HepG2 (cell line): ENCODE data around the gene MAST1. TPM values are rescaled to one million over a fixed set of nuclear protein-coding genes. Genes with fewer than 3 reads are reported as not detected.

Experiments used
- ATF4 ChIP-seq, 2 experiments: fragments of 450-650 bp in 1 of 2; sonication (generic) in 1 of 2; formaldehyde crosslinking; IDR thresholded peaks; 2 replicates each; pipeline versions ENCODE4 v1.5.0 to v1.8.0; 2020 to 2022; ENCODE audit warnings: mild to moderate bottlenecking in 1 of 2, missing genetic modification reagents in 1 of 2
- ATF6 ChIP-seq: sonication (generic); formaldehyde crosslinking; conservative IDR thresholded peaks from 2 replicates; pipeline ENCODE4 v1.4.0; 2020; ENCODE audit warnings: missing genetic modification reagents
- FLYWCH1 ChIP-seq: sonication (generic); formaldehyde crosslinking; IDR thresholded peaks from 2 replicates; pipeline ENCODE4 v1.8.1; 2023; ENCODE audit warnings: mild to moderate bottlenecking, missing genetic modification reagents
- GATAD1 ChIP-seq: IDR thresholded peaks from 2 replicates; pipeline ENCODE4 v1.6.1; 2016; ENCODE audit warnings: missing genetic modification reagents, missing compliant biosample characterization
- GPBP1L1 ChIP-seq: sonication (generic); formaldehyde crosslinking; IDR thresholded peaks from 2 replicates; pipeline ENCODE4 v1.5.0; 2020; ENCODE audit warnings: mild to moderate bottlenecking, missing genetic modification reagents
- KDM1A ChIP-seq: IDR thresholded peaks from 2 replicates; pipeline ENCODE4 v1.6.1; 2016; ENCODE audit warnings: missing compliant biosample characterization
- POLR2AphosphoS2 ChIP-seq: IDR thresholded peaks from 2 replicates; pipeline ENCODE4 v1.6.1; 2011; ENCODE audit warnings: low read depth, low read length, improper control_type of control experiment
- SATB2 ChIP-seq: sonication (generic); formaldehyde crosslinking; IDR thresholded peaks from 2 replicates; pipeline ENCODE4 v1.5.0; 2020; ENCODE audit warnings: missing genetic modification reagents
- ZNF256 ChIP-seq: sonication (generic); formaldehyde crosslinking; conservative IDR thresholded peaks from 2 replicates; pipeline ENCODE4 v1.4.0; 2020; ENCODE audit warnings: missing genetic modification reagents
- ZNF326 ChIP-seq: sonication (generic); formaldehyde crosslinking; IDR thresholded peaks from 2 replicates; pipeline ENCODE4 v1.4.0; 2020; ENCODE audit warnings: missing genetic modification reagents, borderline replicate concordance
- ZNF605 ChIP-seq: sonication (generic); formaldehyde crosslinking; IDR thresholded peaks from 2 replicates; pipeline ENCODE4 v1.8.0; 2022; ENCODE audit warnings: mild to moderate bottlenecking, missing genetic modification reagents
- ZNF724P ChIP-seq: sonication (generic); formaldehyde crosslinking; IDR thresholded peaks from 2 replicates; pipeline ENCODE4 v1.8.0; 2022; ENCODE audit warnings: missing genetic modification reagents, borderline replicate concordance
- ZNF800 ChIP-seq: sonication (generic); formaldehyde crosslinking; IDR thresholded peaks from 2 replicates; pipeline ENCODE4 v1.4.0; 2020; ENCODE audit warnings: missing genetic modification reagents
- polyA plus RNA-seq, 8 experiments: library from polyadenylated mRNA; depleted of rRNA in 3 of 8; stranded (reverse) in 7 of 8; unstranded in 1 of 8; fragments of >200 nt; fragmentation: Illumina TruSeq in 4 of 8; extraction: Trizol in 4 of 8; gene quantifications; 2 replicates each; pipeline versions ENCODE4 v1.2.1 to v1.2.3, GENCODE V29; 2011 to 2016; ENCODE audit warnings: low read depth in 4 of 8, missing spikeins in 1 of 8, mixed read lengths in 1 of 8; ENCODE audit not compliant: insufficient read depth in 1 of 8
- total RNA-seq, 5 experiments: library from RNA; depleted of rRNA; stranded (reverse); fragments of >200 nt; fragmentation: Illumina TruSeq; extraction: Trizol; gene quantifications; 2 replicates each; pipeline ENCODE4 v1.2.3, GENCODE V29; 2016; ENCODE audit warnings: low read depth in 1 of 5
- TF ChIP-seq, protein P1 (sequence below): sonication (generic); formaldehyde crosslinking; IDR thresholded peaks from one replicate; pipeline ENCODE4 v1.5.1; 2020; ENCODE audit warnings: mild to moderate bottlenecking, missing genetic modification reagents; ENCODE audit errors: not compliant biosample characterization

Gene MAST1
- total and polyA plus RNA-seq, 2 of the 13 experiments (the other 11 are each of a cell fraction or from before 2014, with no cell fraction given), result 0.73 to 4.7 TPM

DNA sequence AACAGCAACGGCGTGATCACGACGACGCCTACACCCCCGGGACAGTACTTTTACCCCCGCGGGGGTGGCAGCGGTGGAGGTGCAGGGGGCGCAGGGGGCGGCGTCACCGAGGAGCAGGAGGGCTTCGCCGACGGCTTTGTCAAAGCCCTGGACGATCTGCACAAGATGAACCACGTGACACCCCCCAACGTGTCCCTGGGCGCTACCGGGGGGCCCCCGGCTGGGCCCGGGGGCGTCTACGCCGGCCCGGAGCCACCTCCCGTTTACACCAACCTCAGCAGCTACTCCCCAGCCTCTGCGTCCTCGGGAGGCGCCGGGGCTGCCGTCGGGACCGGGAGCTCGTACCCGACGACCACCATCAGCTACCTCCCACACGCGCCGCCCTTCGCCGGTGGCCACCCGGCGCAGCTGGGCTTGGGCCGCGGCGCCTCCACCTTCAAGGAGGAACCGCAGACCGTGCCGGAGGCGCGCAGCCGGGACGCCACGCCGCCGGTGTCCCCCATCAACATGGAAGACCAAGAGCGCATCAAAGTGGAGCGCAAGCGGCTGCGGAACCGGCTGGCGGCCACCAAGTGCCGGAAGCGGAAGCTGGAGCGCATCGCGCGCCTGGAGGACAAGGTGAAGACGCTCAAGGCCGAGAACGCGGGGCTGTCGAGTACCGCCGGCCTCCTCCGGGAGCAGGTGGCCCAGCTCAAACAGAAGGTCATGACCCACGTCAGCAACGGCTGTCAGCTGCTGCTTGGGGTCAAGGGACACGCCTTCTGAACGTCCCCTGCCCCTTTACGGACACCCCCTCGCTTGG lies 46.1 kb upstream of the MAST1 start (continued):
- peak; percentile 98 for TF ChIP-seq ZNF800 (CRISPR knock-in tag)
- no peak for TF ChIP-seq ZNF326 (CRISPR knock-in tag)
- peak; percentile 75 for TF ChIP-seq GATAD1
- TF ChIP-seq ZNF256 (CRISPR knock-in tag), result peak; percentile 58; the same call in 1 of the 2 replicates
- 0 out of 2 replicates have a peak, but pooled peaks have one; percentile 49 for TF ChIP-seq FLYWCH1 (CRISPR knock-in tag)
- no peak for TF ChIP-seq KDM1A
- no peak for TF ChIP-seq POLR2AphosphoS2
- no peak for TF ChIP-seq ZNF724P (CRISPR knock-in tag)
- TF ChIP-seq ATF6, result no peak
- TF ChIP-seq, protein P1, sequence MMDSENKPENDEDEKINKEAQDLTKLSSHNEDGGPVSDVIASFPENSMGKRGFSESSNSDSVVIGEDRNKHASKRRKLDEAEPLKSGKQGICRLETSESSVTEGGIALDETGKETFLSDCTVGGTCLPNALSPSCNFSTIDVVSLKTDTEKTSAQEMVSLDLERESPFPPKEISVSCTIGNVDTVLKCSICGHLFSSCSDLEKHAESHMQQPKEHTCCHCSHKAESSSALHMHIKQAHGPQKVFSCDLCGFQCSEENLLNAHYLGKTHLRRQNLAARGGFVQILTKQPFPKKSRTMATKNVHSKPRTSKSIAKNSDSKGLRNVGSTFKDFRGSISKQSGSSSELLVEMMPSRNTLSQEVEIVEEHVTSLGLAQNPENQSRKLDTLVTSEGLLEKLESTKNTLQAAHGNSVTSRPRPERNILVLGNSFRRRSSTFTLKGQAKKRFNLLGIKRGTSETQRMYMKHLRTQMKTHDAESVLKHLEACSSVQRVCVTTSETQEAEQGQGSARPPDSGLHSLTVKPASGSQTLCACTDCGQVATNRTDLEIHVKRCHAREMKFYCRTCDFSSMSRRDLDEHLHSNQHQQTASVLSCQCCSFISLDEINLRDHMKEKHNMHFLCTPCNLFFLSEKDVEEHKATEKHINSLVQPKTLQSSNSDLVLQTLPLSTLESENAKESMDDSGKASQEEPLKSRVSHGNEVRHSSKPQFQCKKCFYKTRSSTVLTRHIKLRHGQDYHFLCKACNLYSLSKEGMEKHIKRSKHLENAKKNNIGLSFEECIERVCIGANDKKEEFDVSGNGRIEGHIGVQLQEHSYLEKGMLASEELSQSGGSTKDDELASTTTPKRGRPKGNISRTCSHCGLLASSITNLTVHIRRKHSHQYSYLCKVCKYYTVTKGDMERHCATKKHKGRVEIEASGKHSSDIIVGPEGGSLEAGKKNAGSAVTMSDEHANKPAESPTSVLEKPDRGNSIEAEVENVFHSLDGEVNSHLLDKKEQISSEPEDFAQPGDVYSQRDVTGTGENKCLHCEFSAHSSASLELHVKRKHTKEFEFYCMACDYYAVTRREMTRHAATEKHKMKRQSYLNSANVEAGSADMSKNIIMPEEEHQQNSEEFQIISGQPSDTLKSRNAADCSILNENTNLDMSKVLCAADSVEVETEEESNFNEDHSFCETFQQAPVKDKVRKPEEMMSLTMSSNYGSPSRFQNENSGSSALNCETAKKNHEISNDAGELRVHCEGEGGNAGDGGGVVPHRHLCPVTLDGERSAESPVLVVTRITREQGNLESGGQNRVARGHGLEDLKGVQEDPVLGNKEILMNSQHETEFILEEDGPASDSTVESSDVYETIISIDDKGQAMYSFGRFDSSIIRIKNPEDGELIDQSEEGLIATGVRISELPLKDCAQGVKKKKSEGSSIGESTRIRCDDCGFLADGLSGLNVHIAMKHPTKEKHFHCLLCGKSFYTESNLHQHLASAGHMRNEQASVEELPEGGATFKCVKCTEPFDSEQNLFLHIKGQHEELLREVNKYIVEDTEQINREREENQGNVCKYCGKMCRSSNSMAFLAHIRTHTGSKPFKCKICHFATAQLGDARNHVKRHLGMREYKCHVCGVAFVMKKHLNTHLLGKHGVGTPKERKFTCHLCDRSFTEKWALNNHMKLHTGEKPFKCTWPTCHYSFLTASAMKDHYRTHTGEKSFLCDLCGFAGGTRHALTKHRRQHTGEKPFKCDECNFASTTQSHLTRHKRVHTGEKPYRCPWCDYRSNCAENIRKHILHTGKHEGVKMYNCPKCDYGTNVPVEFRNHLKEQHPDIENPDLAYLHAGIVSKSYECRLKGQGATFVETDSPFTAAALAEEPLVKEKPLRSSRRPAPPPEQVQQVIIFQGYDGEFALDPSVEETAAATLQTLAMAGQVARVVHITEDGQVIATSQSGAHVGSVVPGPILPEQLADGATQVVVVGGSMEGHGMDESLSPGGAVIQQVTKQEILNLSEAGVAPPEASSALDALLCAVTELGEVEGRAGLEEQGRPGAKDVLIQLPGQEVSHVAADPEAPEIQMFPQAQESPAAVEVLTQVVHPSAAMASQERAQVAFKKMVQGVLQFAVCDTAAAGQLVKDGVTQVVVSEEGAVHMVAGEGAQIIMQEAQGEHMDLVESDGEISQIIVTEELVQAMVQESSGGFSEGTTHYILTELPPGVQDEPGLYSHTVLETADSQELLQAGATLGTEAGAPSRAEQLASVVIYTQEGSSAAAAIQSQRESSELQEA (CRISPR knock-in tag), result no peak
- peak; percentile 34; the same call in 1 of the 2 replicates for TF ChIP-seq ZNF605 (CRISPR knock-in tag)
- TF ChIP-seq ATF4 (CRISPR knock-in tag; IDR thresholded peaks at IDR 0.05), result no peak
- TF ChIP-seq SATB2 (CRISPR knock-in tag), result 0 out of 2 replicates have a peak, but pooled peaks have one; percentile 67
- no peak for TF ChIP-seq GPBP1L1 (CRISPR knock-in tag)
